Stimulated activated naive CD8-positive, alpha-beta T cell treated with anti-CD3 and anti-CD28 coated beads, Interleukin-15, amount 100 ng/mL, for 72 hours (primary cell): ENCODE measurements around the gene SH3BP4.

ENCODE experiments used
- ATAC-seq: fragments of 150-1000 bp; cut with Tn5 transposase; 2 replicates; pipeline ENCODE4 v1.10.0; 2021; ENCODE audit warnings: mild to moderate bottlenecking, moderate library complexity
- DNase-seq, 2 donors: peaks; one replicate each; pipeline ENCODE4 v3.0.0; 2021 to 2022
- H3K27ac Mint-ChIP-seq, 2 donors: one replicate each; pipeline ENCODE4 v1.8.0; 2022; ENCODE audit warnings: mild to moderate bottlenecking in 2 of 2, mixed read lengths in 2 of 2, moderate library complexity in 2 of 2
- H3K27me3 Mint-ChIP-seq: one replicate; pipeline ENCODE4 v1.8.0; 2022; ENCODE audit warnings: mixed read lengths
- H3K4me1 Mint-ChIP-seq: one replicate; pipeline ENCODE4 v1.8.0; 2022; ENCODE audit warnings: mild to moderate bottlenecking, mixed read lengths
- H3K4me3 Mint-ChIP-seq, 2 donors: one replicate each; pipeline ENCODE4 v1.8.0; 2022; ENCODE audit warnings: mild to moderate bottlenecking in 2 of 2, mixed read lengths in 2 of 2, moderate library complexity in 1 of 2
- H3K9me3 Mint-ChIP-seq, 2 donors: one replicate each; pipeline ENCODE4 v1.8.0; 2022; ENCODE audit warnings: mixed read lengths in 2 of 2

SH3BP4 gene

DNA sequence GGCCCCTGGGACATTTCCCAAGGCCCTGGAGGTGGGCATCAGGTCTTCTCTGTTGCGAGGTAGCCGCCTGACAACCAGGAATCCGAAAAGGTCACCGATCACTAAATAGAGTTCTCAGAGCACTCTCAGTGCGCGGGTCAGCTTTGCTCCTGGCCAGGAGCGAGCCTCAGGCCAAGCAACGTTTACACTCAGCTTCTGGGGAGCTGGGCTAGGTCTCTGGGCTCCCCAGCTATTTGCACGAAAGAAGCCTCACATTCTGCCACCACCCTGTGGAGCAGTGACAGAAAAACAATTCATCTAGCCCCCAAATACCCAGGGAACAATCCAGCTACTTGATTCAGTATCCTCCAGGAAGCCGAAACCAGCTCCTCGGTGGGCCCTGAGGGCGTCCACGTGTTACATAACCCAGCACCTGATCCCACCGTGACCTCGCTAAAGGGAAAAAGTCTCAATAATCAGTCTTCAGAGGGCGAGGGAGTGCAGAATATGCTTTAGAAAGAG lies 3.3 kb downstream of the SH3BP4 start:
- no peaks in the 10 kb centered on the region for H3K9me3 Mint-ChIP-seq
- no peak overlapping the region for H3K4me3 Mint-ChIP-seq
- DNase-seq (no peak), ATAC-seq (no peak)
- H3K27me3 Mint-ChIP-seq, result peaks cover 79% of the 10 kb centered on the region
- no peak overlapping the region for H3K27ac Mint-ChIP-seq
- H3K4me1 Mint-ChIP-seq, result peaks cover 13% of the 10 kb centered on the region

DNA sequence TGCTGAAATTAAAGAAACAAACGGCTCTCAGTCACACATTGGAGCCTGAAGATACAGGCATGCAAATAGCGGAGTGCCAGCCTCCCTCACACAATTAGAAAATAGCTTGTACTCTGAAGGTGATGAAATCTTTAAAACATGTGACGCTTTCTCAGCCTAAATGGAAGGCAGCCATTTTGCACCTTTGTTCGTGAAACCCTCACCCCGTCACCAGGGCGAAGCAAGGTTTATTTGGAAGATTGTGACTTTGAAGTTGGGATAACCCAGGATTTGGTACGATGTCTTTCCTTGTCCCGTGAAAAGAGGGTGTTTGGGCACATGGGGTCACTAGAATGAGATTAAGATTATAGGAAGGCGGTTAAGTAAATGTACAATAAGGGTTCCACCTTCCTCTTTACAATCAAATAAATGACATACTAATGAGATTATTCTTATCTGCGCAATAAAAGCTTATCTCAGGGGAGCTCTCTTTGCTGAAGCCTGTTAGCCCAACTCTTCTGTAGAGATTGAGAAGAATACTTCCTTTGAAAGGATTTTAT lies 4.2 kb downstream of the SH3BP4 start:
- H3K27ac Mint-ChIP-seq, result no peak overlapping the region
- H3K4me3 Mint-ChIP-seq, result no peak overlapping the region
- DNase-seq, result no peak
- no peak for ATAC-seq
- H3K27me3 Mint-ChIP-seq, result peaks cover 70% of the 10 kb centered on the region
- peaks cover 4% of the 10 kb centered on the region for H3K4me1 Mint-ChIP-seq
- no peaks in the 10 kb centered on the region for H3K9me3 Mint-ChIP-seq

DNA sequence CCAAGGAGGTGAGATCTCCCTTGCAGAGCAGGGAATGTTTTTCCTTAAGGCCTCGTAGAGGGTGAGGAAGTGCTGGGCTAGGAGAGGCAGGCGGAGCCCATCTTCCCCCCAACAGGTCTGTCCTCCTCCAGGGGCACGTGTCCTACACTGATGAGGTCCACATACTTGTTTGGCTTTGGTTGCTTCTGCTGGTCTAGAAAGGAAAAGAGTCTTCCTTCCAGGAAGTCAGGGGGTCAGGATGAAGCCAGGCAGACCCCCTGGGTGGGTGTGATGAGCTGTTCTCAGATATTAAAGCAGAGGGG lies 6.0 kb downstream of the SH3BP4 start:
- no peak for ATAC-seq
- Mint-ChIP-seq H3K4me3 (no peak overlapping the region), H3K27me3 (peaks cover 60% of the 10 kb centered on the region), H3K9me3 (no peaks in the 10 kb centered on the region), H3K27ac (peak overlapping the region in 1 of 2 donors; percentile 55), H3K4me1 (no peaks in the 10 kb centered on the region)
- DNase-seq, result no peak

DNA sequence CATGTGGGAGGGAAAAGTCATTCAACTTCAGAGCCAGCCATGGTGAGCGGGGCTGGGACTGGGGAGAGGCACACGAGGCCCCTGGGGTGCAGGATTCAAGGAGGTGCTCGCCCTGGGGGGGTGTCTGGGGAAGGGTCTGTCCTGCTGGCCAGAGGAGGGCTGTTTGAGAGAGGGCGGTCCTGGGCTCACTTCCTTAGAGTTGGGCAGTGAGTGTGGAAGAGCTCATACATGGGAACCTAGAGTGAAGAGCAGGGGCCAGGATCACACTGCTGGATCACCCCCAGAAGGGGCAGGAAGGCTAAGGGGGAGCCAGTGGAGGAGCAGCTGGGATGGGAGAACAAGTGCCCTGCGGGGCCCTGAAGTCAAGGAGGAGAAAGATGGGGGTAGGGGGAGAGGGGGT lies 6.5 kb downstream of the SH3BP4 start:
- ATAC-seq (no peak), DNase-seq (no peak)
- Mint-ChIP-seq H3K27me3 (peaks cover 55% of the 10 kb centered on the region), H3K9me3 (no peaks in the 10 kb centered on the region), H3K27ac (no peak overlapping the region), H3K4me3 (no peak overlapping the region), H3K4me1 (no peaks in the 10 kb centered on the region)

DNA sequence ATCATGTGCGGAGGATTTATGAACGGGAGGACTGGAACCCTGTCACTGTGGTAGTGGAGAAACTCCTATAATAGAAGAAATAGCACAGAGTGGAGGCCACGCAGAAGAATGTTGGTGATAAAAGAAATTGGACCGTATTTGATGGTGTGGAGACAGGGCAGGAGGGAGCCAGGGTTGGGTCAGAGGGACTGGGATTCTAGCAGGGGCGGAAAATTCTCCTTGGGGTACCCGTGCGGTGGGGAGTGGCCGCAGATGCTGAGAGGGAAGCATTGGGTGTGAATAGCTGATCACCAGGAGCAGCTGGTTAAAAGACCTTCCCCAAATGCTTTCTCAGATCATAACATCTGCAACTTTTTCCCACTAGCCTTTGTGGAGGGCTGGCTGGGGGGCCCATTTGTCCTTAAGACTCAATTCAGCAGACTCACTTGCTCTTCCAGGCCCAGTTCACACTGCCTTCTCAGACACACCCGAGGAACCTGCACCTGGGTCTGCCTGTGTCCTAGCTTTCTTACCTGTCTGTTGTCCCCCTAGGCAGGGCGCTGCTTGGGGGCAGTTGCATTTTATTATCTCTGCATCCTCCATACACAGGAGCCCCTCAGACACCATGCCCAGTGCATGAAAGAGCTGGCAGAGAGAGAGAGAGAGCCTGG lies 7.1 kb downstream of the SH3BP4 start:
- no peaks in the 10 kb centered on the region for H3K4me1 Mint-ChIP-seq
- no peak overlapping the region for H3K4me3 Mint-ChIP-seq
- H3K27me3 Mint-ChIP-seq, result peaks cover 49% of the 10 kb centered on the region
- H3K27ac Mint-ChIP-seq, result no peak overlapping the region
- H3K9me3 Mint-ChIP-seq, result no peaks in the 10 kb centered on the region
- no peak for ATAC-seq
- DNase-seq, result no peak

DNA sequence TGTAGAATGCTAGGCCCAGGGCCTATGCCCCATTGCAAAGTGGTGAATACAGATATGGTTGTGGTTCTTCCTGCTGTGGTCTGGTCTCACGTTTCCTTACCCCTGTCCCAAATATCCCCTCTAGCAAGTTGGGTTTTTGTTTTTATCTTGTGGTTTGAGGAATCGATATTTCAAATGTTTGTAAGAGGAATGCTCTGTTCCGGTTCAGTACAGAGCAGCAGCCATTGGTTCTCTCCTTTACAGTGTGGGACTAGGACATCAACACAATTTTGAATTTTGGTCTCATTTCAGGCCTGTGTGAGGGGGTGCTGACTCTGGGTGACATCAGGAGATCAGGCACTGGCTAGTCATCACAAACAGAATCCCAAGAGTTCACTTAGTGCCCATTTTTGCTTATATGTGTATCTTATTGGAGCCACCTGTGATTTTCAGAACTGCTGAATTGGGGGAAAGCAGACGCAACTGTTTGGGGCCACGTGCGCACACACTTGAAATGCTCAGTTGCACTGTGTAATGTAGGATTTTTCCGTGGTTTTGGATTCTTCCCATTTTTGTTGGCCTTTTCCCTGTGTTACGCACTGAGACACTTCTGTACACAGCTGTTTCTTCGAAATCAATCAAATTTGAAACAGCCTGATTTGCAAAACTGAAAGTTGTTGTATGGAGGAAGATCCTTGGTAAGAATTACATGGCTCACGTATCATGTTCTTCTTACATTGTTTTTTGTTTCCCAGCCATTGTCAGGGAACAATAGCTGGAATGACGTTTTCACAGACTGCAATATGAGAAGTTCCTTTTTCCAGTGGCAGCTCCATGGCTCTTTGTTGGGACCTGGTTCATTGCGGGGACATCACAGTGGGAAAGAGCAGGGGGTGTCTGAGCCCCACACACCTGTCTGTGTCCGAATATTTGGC lies 8.6 kb downstream of the SH3BP4 start:
- Mint-ChIP-seq H3K4me1 (no peaks in the 10 kb centered on the region), H3K27ac (peak overlapping the region in 1 of 2 donors; percentile 12), H3K27me3 (peaks cover 33% of the 10 kb centered on the region), H3K4me3 (no peak overlapping the region), H3K9me3 (no peaks in the 10 kb centered on the region)
- DNase-seq (no peak), ATAC-seq (no peak)

DNA sequence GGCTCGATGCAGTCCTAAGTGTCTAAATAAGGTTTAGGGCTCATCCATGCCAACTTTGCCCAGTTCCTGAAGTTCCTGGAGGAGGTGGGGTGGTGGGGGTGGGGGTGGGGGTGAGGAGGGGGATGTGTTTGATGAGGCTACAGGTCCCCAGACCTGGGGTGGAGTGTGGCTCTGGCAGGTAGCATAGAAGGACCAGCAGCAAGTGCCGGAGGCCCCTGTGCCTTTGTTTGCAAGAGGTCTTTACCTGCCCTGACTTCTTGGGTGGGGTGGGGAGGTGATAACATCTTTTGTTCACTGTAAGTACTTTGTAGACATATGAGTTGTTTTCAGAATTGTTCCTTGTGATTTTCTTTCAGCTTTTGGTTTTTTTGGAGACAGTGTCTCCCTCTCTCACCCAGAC lies 10.0 kb downstream of the SH3BP4 start:
- no peaks in the 10 kb centered on the region for H3K4me1 Mint-ChIP-seq

DNA sequence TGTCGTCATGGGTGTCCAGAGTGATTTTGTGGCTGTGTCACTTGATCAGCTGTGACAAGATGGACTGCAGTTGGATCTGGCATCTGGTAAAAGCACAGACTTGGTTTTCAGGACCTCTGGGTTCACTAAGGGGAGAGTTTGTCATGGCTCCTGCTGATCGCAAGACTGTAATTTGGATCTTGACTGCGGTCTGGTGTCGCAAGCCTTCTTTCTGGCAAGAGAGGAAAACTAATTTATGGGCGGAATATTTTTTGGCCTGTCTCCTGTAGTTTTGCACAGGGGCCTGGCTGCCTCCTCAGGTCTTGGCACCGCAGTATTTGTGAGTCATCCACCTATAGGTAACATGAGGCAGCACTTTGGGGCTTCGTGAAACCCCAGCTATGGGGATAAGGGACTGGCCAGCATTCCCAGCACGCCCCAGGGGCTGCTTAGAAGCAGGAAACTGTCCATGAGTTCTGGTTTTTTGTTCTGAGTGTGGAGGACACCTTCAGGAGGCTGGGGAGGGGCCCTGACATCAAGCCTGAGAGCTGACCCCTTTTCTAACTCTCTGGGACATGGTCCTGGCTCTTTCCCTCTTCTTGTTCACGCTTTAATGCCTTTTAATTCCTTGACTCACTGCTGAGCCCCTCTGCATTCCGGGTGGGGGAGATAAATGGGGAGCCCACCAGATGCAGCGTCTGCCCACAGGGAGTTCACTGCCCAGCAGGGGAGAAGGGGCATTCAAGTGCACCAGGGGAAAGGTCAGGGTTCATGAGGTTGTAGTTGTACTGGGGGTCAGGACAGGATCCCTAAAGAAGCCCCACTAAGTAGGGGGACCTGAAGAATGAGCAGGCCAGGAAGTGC lies 12.2 kb downstream of the SH3BP4 start:
- H3K9me3 Mint-ChIP-seq, result no peaks in the 10 kb centered on the region
- ATAC-seq (no peak), DNase-seq (no peak)
- H3K27ac Mint-ChIP-seq, result no peak overlapping the region
- no peak overlapping the region for H3K4me3 Mint-ChIP-seq
- H3K4me1 Mint-ChIP-seq, result no peaks in the 10 kb centered on the region
- H3K27me3 Mint-ChIP-seq, result peaks cover 4% of the 10 kb centered on the region

More for the DNA sequence above, 10.0 kb downstream of the SH3BP4 start:
- Mint-ChIP-seq H3K27ac (no peak overlapping the region), H3K4me3 (no peak overlapping the region), H3K9me3 (no peaks in the 10 kb centered on the region), H3K27me3 (peaks cover 20% of the 10 kb centered on the region)
- no peak for DNase-seq
- ATAC-seq, result no peak

DNA sequence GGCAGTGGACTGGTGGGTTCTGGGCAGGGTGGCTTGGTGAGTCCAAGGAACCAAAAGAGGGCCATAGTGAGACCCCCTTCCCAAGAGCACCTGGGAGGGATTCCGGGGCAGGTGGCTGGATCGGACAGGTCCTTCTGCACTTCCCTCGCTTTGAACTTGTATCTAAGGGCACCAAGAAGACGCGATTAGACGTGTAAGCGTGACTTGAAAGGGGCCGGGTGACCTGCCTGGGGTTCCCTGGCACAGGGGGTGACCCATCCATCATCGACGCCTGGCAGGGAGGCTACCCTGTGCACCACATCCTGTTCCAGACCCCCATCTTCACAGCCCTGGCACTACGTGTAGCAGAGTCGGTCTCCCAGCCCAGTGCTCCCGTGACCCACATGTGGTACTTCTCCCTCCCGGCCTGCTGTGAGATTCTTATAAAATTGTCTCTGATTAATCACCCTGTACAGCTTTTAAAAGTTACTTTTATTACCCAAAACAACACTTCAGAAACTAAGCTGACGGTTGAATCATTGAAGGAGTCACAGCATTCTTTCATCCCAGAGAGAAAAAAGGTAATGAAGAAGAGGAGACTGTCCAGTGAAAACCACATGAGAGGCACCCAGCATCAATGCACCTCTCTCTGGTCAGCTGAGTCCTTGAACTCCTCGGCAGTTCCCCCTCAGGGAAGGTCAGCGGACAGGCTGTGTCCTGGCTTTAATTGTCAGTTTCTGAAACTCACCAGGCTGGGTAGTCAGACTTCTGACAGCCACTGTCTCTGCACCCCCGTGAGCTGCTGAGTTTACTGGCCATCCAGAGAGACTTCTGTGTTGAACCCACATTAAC lies 13.0 kb downstream of the SH3BP4 start:
- H3K9me3 Mint-ChIP-seq, result no peaks in the 10 kb centered on the region
- DNase-seq, result no peak

DNA sequence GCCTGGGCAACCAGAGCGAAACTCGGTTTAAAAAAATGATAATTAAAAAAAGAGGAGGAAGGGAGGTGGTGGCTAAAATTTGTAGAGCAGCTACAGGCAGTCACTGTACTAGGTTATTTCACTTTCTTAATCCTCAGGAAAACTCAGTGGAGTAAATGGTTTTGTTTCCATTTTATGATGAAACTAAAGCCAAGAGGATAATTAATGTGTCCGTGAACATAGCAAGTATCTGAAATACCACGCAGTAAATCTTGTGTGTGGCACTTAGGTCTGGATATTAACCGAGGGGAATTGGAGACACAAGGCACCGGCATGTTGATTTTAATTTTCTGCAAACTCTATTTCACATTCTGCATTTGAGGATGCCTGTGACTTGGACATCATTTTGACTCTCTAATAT lies 14.5 kb downstream of the SH3BP4 start:
- ATAC-seq, result no peak

More for the DNA sequence above, 13.0 kb downstream of the SH3BP4 start:
- ATAC-seq, result no peak
- Mint-ChIP-seq H3K4me3 (no peak overlapping the region), H3K27me3 (peaks cover 12% of the 10 kb centered on the region), H3K4me1 (no peaks in the 10 kb centered on the region), H3K27ac (peak overlapping the region; percentile 12 to 33)

DNA sequence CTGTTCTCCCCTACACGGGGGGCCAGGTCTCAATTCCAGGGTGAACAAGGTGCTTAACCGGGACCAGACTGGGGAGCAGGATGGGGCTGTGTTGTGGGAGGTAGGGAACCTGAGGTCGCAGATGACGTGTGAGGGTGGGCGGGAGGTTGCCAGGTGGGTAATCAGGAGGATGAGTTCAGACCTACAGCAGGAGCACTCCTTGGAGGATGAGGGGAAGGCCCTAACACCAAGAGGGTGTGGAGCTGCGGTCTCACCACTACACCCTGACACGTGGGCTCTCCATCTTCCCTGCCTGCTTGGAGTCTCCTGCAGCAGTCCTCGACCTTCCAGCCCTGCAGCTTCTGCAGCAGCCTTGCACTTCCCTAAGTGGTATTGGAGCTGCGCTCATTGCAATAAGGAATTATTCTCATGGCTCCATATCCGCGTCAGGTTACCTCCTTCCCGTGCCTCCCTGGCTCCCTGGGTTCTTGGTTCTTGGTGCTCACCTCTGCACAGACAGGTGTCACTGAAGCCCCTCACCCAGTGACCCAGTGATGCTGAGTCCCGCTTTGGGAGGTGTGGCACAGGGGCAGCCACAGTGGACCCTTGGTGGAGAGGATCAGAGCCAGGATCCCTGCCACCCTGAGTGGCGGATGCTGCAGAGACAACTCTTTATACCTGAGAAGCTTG lies 15.5 kb downstream of the SH3BP4 start:
- H3K9me3 Mint-ChIP-seq, result no peaks in the 10 kb centered on the region
- DNase-seq, result no peak
- no peak overlapping the region for H3K4me3 Mint-ChIP-seq
- no peak overlapping the region for H3K27ac Mint-ChIP-seq
- peaks cover 15% of the 10 kb centered on the region for H3K27me3 Mint-ChIP-seq
- peak; percentile 37 for ATAC-seq
- H3K4me1 Mint-ChIP-seq, result no peaks in the 10 kb centered on the region

More for the DNA sequence above, 14.5 kb downstream of the SH3BP4 start:
- Mint-ChIP-seq H3K4me3 (no peak overlapping the region), H3K27ac (no peak overlapping the region), H3K9me3 (no peaks in the 10 kb centered on the region), H3K27me3 (peaks cover 15% of the 10 kb centered on the region), H3K4me1 (no peaks in the 10 kb centered on the region)
- DNase-seq, result no peak

DNA sequence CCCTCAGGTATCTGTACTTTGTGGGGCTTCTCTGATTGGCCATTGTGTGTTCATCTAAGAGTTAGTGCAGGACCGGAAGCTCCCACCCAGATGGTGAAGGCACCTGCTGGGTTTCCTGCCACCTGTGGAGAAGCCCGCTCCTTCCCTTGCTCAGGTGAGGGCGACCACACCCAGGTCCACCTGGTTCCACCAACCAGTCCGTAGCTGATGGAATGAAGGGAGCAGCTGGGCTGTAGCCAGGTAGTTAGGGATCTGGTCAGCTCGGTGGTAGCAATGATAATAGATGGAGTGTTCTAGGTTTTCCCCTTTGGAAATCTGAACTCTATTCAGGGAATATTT lies 16.0 kb downstream of the SH3BP4 start:
- no peak for DNase-seq
- Mint-ChIP-seq H3K4me1 (no peaks in the 10 kb centered on the region), H3K9me3 (no peaks in the 10 kb centered on the region), H3K4me3 (no peak overlapping the region), H3K27me3 (peaks cover 19% of the 10 kb centered on the region), H3K27ac (no peak overlapping the region)
- ATAC-seq, result no peak

DNA sequence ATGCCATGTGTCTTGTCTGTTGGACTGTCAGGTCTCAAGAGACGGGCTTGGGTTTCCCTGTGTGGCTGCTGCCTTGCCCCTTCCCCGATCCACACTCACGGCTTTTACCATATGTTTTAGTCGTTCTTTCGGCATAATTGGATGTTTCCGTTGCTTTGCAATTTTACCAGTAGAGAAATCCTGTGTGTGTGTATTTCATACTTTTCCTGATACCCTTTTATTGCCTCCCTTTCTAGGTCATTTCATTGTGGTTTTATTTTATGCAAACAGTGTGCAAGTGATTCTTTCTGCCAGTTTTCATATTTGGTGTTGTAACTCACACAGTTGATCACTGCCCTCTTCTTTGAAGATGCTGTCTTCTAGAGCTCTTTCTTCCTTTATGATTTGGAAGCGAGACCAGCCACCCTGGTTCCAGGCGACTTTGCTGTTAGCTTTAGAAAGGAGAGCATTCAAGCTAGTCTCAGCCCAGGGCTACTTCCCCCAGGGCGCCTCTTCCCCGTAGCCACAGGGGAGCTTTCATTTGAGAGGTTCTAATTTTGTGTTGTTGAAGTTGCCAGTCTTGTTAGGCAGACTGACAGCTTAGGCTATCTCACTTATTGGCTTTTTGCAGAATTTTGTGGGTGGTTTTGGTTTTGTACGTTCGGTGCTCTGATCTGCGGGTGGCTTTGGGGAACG lies 17.0 kb downstream of the SH3BP4 start:
- peaks cover 24% of the 10 kb centered on the region for H3K27me3 Mint-ChIP-seq
- H3K4me1 Mint-ChIP-seq, result no peaks in the 10 kb centered on the region
- no peak for DNase-seq
- H3K4me3 Mint-ChIP-seq, result no peak overlapping the region
- ATAC-seq, result no peak
- no peak overlapping the region for H3K27ac Mint-ChIP-seq
- H3K9me3 Mint-ChIP-seq, result no peaks in the 10 kb centered on the region
